GM20000 (cell line): Measurements from ENCODE around the gene PRRC2B.

Experiments
- DNase-seq: peaks from one replicate; pipeline ENCODE4 v3.0.0; 2012; ENCODE audit warnings: low spot score
- TF ChIP-seq, protein P1 (sequence below): IDR thresholded peaks from 2 replicates; pipeline ENCODE4 v1.5.1; 2012; ENCODE audit warnings: mild to moderate bottlenecking, control low read depth; ENCODE audit errors: extremely low read depth, missing control alignments

PRRC2B gene

DNA sequence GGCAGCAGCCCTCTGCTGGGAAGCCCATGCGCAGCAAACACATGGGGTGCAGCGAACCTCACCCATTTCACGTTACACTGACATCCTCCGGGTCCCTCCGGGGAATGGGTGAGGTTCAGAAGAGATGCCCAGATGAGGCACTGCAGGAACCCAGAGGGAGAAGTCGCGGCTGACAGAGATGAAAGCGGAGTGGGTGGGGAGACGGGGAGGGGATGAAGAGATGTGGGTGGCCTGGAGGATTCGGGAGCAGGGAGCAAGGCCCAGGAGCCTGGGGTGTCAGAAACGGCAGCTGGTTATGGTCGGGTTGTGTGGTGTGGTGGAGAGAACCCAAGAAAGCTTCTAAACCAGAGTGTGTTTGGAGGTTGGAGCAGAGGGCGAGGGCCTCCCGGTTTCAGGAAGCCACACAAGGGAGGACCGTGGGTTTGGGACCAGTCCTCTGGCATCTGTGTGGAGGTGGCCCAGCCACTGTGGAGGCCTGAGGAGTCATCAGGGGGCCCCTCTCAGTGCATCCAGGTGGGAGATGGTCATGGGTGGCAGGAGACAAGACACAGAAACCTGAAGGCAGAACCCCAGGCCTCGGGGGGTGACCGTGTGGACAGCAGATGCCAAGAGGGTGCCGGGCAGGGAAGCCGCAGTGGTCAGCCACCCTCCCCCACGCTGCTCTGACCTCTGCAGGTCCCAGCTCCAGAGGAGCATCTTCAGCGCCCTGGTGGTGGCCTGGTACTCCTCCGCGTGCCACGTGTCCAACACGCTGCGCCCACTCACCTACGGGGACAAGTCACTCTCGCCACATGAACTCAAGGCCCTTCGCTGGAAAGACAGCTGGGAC, 128.6 kb downstream of the PRRC2B start:
- DNase-seq = peak; percentile 15
- TF ChIP-seq, protein P1, sequence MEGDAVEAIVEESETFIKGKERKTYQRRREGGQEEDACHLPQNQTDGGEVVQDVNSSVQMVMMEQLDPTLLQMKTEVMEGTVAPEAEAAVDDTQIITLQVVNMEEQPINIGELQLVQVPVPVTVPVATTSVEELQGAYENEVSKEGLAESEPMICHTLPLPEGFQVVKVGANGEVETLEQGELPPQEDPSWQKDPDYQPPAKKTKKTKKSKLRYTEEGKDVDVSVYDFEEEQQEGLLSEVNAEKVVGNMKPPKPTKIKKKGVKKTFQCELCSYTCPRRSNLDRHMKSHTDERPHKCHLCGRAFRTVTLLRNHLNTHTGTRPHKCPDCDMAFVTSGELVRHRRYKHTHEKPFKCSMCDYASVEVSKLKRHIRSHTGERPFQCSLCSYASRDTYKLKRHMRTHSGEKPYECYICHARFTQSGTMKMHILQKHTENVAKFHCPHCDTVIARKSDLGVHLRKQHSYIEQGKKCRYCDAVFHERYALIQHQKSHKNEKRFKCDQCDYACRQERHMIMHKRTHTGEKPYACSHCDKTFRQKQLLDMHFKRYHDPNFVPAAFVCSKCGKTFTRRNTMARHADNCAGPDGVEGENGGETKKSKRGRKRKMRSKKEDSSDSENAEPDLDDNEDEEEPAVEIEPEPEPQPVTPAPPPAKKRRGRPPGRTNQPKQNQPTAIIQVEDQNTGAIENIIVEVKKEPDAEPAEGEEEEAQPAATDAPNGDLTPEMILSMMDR = no peak

DNA sequence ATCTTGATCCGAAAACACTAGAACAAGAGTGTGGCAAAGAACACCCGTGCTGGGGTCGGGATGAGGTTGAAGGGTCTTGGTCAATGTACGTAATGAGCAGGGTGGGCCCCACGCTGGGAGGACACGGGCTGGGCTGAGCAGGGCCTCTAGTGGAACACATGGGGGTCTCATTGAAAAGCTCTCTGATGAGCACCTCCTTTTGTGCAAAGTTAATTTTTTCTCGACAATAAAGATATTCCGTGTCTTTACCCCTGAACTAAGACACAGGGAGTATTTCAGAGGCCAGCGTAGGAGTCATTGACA, 129.2 kb downstream of the PRRC2B start:
- DNase-seq = no peak
- TF ChIP-seq, protein P1 = no peak

DNA sequence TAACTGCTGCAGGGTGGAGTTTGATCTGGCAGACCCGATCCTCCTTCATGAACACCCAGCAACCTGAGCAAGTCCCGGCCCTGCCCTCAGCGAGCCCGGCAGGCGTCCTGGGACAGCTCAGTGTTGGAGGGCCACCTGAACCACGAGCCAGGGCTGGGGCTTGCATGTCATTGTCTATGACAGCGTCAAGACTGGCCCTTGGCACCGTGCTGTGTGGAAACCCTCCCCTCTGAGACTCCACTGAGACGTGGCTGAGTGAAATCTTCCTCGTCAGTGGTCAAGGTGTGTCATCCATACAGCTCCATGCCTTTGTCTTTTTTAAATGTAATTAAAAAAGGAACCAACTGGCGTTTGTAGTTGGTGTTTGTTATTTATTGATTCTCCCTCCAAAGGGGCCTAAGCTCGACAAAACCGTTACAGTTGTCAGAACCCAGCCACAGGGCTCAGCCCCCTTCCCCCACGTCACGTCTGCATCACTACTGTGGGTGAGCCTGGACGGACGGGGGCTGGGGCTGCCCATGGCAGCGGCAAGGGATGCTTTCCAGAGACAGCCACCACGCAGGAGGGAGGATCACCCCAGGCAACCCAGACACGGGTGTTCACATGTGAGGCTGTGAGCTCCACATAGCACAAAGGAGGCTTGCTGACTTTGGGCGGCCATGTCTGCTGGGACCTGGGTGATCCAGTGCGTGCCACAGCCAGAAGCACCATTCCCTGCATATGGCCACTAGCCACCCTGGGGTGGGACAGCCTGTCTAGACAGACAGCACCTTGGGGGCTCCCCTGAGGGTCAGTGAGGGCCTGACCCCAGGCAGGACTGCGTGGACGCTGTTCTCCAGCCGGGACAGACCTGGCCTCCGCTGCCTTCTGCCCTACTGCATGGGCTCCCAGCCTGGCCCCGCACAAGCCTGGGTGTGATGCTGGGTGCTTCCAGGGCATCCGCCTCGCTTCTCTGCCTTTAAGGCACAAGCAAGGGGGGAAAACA, 129.9 kb downstream of the PRRC2B start:
- peak; percentile 21 for DNase-seq
- TF ChIP-seq, protein P1 = no peak

DNA sequence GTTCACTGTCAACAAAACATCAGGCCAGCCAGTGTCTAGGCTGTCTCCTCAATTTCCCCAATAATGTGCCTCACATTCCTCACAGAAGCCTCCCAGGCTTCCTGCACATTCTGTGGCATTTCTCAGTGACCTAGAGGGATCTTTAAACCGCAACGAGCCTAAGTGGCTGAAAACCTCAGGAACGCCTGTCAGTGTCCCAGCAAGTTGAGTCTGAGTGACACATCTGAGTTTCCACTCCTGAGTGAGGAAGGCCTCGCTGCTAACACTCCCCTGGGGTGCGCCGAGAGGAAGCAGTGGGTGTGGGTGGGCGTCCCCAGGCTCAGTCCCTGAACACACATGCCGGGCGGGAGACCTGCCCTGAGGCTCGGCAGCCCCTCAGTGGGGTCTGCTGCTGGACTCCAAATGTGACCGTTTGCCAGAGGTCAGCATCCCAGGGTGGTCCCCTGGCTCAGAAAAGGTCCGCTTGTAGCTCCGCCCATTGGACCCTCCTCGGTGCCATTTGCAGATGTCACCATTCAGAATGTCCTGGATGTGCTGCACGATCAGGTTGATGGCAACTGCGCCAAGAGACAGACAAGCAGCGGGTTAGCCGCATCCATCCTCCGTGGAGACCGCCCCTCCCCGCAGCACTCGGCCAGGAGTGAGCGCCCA, 130.9 kb downstream of the PRRC2B start:
- peak; percentile 10 for DNase-seq
- TF ChIP-seq, protein P1 = no peak

- peak; percentile 12 for DNase-seq
- TF ChIP-seq, protein P1 = no peak
Observed at GRCh38 chr9:131525643-131526565, 132.0 kb downstream of the PRRC2B start.

GRCh38 chr9:131528186-131528585, 134.3 kb downstream of the PRRC2B start:
- no peak for DNase-seq
- TF ChIP-seq, protein P1 = no peak
